ENCODE measurements around the gene MICB.

- TF ChIP-seq, protein P1, sequence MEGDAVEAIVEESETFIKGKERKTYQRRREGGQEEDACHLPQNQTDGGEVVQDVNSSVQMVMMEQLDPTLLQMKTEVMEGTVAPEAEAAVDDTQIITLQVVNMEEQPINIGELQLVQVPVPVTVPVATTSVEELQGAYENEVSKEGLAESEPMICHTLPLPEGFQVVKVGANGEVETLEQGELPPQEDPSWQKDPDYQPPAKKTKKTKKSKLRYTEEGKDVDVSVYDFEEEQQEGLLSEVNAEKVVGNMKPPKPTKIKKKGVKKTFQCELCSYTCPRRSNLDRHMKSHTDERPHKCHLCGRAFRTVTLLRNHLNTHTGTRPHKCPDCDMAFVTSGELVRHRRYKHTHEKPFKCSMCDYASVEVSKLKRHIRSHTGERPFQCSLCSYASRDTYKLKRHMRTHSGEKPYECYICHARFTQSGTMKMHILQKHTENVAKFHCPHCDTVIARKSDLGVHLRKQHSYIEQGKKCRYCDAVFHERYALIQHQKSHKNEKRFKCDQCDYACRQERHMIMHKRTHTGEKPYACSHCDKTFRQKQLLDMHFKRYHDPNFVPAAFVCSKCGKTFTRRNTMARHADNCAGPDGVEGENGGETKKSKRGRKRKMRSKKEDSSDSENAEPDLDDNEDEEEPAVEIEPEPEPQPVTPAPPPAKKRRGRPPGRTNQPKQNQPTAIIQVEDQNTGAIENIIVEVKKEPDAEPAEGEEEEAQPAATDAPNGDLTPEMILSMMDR (conservative IDR thresholded peaks at IDR 0.05) = no peak
- no peak for TF ChIP-seq ZFX (IDR thresholded peaks at IDR 0.05)
Observed at GRCh38 chr6:31557443-31558317, 59.7 kb downstream of the MICB start.

All from C4-2B (cell line).